Glutamatergic neuron (in vitro differentiated cells): ENCODE measurements around the gene SAMD4A. TPM values are rescaled to one million over a fixed set of nuclear protein-coding genes. Genes with fewer than 3 reads are reported as not detected.

Source experiments
- DNase-seq: peaks from one replicate; pipeline ENCODE4 v3.0.0; 2022
- H3K27ac Mint-ChIP-seq: one replicate; pipeline ENCODE4 v1.8.0; 2020; ENCODE audit warnings: mild to moderate bottlenecking, mixed read lengths, inconsistent platforms; ENCODE audit not compliant: unreplicated experiment
- H3K27me3 Mint-ChIP-seq: one replicate; pipeline ENCODE4 v1.8.0; 2020; ENCODE audit warnings: mild to moderate bottlenecking, moderate library complexity, mixed read lengths, inconsistent platforms; ENCODE audit not compliant: unreplicated experiment
- H3K36me3 Mint-ChIP-seq: one replicate; pipeline ENCODE4 v1.8.0; 2020; ENCODE audit warnings: mild to moderate bottlenecking, mixed read lengths, inconsistent platforms; ENCODE audit not compliant: unreplicated experiment
- H3K4me1 Mint-ChIP-seq: one replicate; pipeline ENCODE4 v1.8.0; 2020; ENCODE audit warnings: mild to moderate bottlenecking, low read depth, mixed read lengths, inconsistent platforms; ENCODE audit not compliant: unreplicated experiment
- H3K4me3 Mint-ChIP-seq: one replicate; pipeline ENCODE4 v1.8.0; 2020; ENCODE audit warnings: mild to moderate bottlenecking, mixed read lengths, inconsistent platforms; ENCODE audit not compliant: unreplicated experiment
- H3K9me3 Mint-ChIP-seq: one replicate; pipeline ENCODE4 v1.8.0; 2020; ENCODE audit warnings: mild to moderate bottlenecking, moderate library complexity, mixed read lengths, inconsistent platforms; ENCODE audit not compliant: unreplicated experiment
- CTCF ChIP-seq: fragments of 200-600 bp; sonication (generic); IDR thresholded peaks from one replicate; pipeline ENCODE4 v1.5.0; 2021; ENCODE audit not compliant: partially characterized antibody, unreplicated experiment
- total RNA-seq: library from RNA; stranded (reverse); fragmentation: NEBNext Ultra II Directional; extraction: Animal tissue kit (Norgen Biotek cat#: 25700); gene quantifications from one replicate; pipeline ENCODE4 v1.2.1, GENCODE V29; 2021; ENCODE audit not compliant: unreplicated experiment

Gene SAMD4A
- total RNA-seq, 1 donor from 2014 or later: 0.56 TPM

GRCh38 chr14:54784657-54785056 is 217.7 kb downstream of the SAMD4A start:
- no peak for TF ChIP-seq CTCF
- no peaks in the 10 kb centered on the region for H3K9me3 Mint-ChIP-seq
- peaks cover 2% of the 10 kb centered on the region for H3K27me3 Mint-ChIP-seq
- H3K4me1 Mint-ChIP-seq: peaks cover 6% of the 10 kb centered on the region
- no peak overlapping the region for H3K27ac Mint-ChIP-seq
- no peaks in the 10 kb centered on the region for H3K36me3 Mint-ChIP-seq
- no peak overlapping the region for H3K4me3 Mint-ChIP-seq
- no peak for DNase-seq

GRCh38 chr14:54785136-54785777 is 218.3 kb downstream of the SAMD4A start:
- Mint-ChIP-seq H3K27me3 (peaks cover 2% of the 10 kb centered on the region), H3K9me3 (no peaks in the 10 kb centered on the region), H3K36me3 (no peaks in the 10 kb centered on the region), H3K4me1 (peaks cover 6% of the 10 kb centered on the region), H3K27ac (no peak overlapping the region), H3K4me3 (no peak overlapping the region)
- TF ChIP-seq CTCF: no peak
- DNase-seq: no peak

- peaks cover 6% of the 10 kb centered on the region for H3K4me1 Mint-ChIP-seq
- no peak for TF ChIP-seq CTCF
- H3K27me3 Mint-ChIP-seq: peaks cover 2% of the 10 kb centered on the region
- DNase-seq: no peak
- no peak overlapping the region for H3K4me3 Mint-ChIP-seq
- H3K27ac Mint-ChIP-seq: no peak overlapping the region
- H3K9me3 Mint-ChIP-seq: no peaks in the 10 kb centered on the region
- no peaks in the 10 kb centered on the region for H3K36me3 Mint-ChIP-seq
Observed at GRCh38 chr14:54785778-54786770, 219.1 kb downstream of the SAMD4A start.

- H3K27ac Mint-ChIP-seq: no peak overlapping the region
- no peak for DNase-seq
- H3K36me3 Mint-ChIP-seq: no peaks in the 10 kb centered on the region
- no peaks in the 10 kb centered on the region for H3K9me3 Mint-ChIP-seq
- H3K4me3 Mint-ChIP-seq: no peak overlapping the region
- peaks cover 2% of the 10 kb centered on the region for H3K27me3 Mint-ChIP-seq
- TF ChIP-seq CTCF: no peak
- peaks cover 6% of the 10 kb centered on the region for H3K4me1 Mint-ChIP-seq
Observed at GRCh38 chr14:54786838-54787237, 219.9 kb downstream of the SAMD4A start.

GRCh38 chr14:54787261-54787660 is 220.3 kb downstream of the SAMD4A start:
- TF ChIP-seq CTCF: no peak
- Mint-ChIP-seq H3K36me3 (no peaks in the 10 kb centered on the region), H3K27ac (no peak overlapping the region), H3K27me3 (peaks cover 2% of the 10 kb centered on the region), H3K4me3 (no peak overlapping the region), H3K9me3 (no peaks in the 10 kb centered on the region), H3K4me1 (peaks cover 6% of the 10 kb centered on the region)
- DNase-seq: no peak
